SK-N-SH (cell line): ENCODE measurements around the gene SKIC8. TPM values are rescaled to one million over a fixed set of nuclear protein-coding genes. Genes with fewer than 3 reads are reported as not detected.

ENCODE experiments used
- CTCF ChIA-PET: fragments of 300-600, 350-600 bp; formaldehyde crosslinking; extraction: SDS; loops from one replicate; lab custom pipeline; 2021; lab: Yijun Ruan, JAX
- POLR2A ChIA-PET: fragments of 350-600 bp; sonication (Branson Sonifier 250); formaldehyde crosslinking; extraction: SDS; loops from one replicate; lab custom pipeline; 2020; ENCODE audit warnings: antibody characterized with exemption, inconsistent platforms; lab: Yijun Ruan, JAX
- DNase-seq: peaks from one replicate; pipeline ENCODE4 v3.0.0; 2012
- H2AFZ ChIP-seq: fragments of 200-600 bp; sonication (generic); 2 replicates; pipeline ENCODE4 v1.8.1; 2016; ENCODE audit warnings: antibody characterized with exemption, mild to moderate bottlenecking, low read depth
- H3F3A ChIP-seq: fragments of 200-600 bp; sonication (generic); replicated peaks from 2 replicates; pipeline ENCODE3; 2016; ENCODE audit warnings: antibody characterized with exemption, mild to moderate bottlenecking; ENCODE audit not compliant: insufficient read depth
- H3K27ac ChIP-seq, 2 experiments: fragments of 200-500 bp in 1 of 2; fragments of 200-600 bp in 1 of 2; sonication (Bioruptor generic) in 1 of 2; sonication (generic), shearing (Covaris generic) in 1 of 2; 2 replicates each; pipeline versions ENCODE4 v1.5.1 to v1.6.1; 2014 to 2016; ENCODE audit warnings: low read depth in 2 of 2, inconsistent platforms in 1 of 2, low read length in 1 of 2, mild to moderate bottlenecking in 1 of 2, mixed read lengths in 1 of 2
- H3K27me3 ChIP-seq: fragments of 200-600 bp; sonication (generic), shearing (Covaris generic); 2 replicates; pipeline ENCODE4 v1.6.1; 2016; ENCODE audit warnings: mixed run types; ENCODE audit not compliant: insufficient read depth
- H3K36me3 ChIP-seq, 2 experiments: fragments of 200-500 bp in 1 of 2; fragments of 200-600 bp in 1 of 2; sonication (Bioruptor generic) in 1 of 2; sonication (generic) in 1 of 2; replicated peaks in 1 of 2; 2 replicates each; pipeline versions ENCODE3 to v1.5.1; 2014 to 2016; ENCODE audit warnings: low read length in 1 of 2, mild to moderate bottlenecking in 1 of 2; ENCODE audit not compliant: insufficient read depth in 2 of 2, control insufficient read depth in 1 of 2
- H3K4me1 ChIP-seq, 2 experiments: fragments of 200-500 bp in 1 of 2; fragments of 200-600 bp in 1 of 2; sonication (Bioruptor generic) in 1 of 2; sonication (generic), shearing (Covaris generic) in 1 of 2; 2 replicates each; pipeline versions ENCODE4 v1.5.1 to v1.6.1; 2014 to 2016; ENCODE audit warnings: low read depth in 1 of 2, low read length in 1 of 2, mixed run types in 1 of 2; ENCODE audit not compliant: insufficient read depth in 2 of 2, control insufficient read depth in 1 of 2
- H3K4me2 ChIP-seq: fragments of 200-600 bp; sonication (generic), shearing (Covaris generic); 2 replicates; pipeline ENCODE4 v1.6.1; 2017; ENCODE audit warnings: mixed run types
- H3K4me3 ChIP-seq, 2 experiments: fragments of 200-500 bp in 1 of 2; fragments of 200-600 bp in 1 of 2; sonication (Bioruptor generic) in 1 of 2; sonication (generic), shearing (Covaris generic) in 1 of 2; 2 replicates each; pipeline versions ENCODE4 v1.5.1 to v1.8.1; 2014 to 2016; ENCODE audit warnings: low read depth in 2 of 2, inconsistent platforms in 1 of 2, low read length in 1 of 2, mild to moderate bottlenecking in 1 of 2, mixed read lengths in 1 of 2, moderate library complexity in 1 of 2
- H3K79me2 ChIP-seq: fragments of 200-600 bp; sonication (generic); 2 replicates; pipeline ENCODE4 v1.8.1; 2017; ENCODE audit warnings: mild to moderate bottlenecking; ENCODE audit not compliant: insufficient read depth
- H3K9ac ChIP-seq: fragments of 200-600 bp; sonication (generic); 2 replicates; pipeline ENCODE4 v1.6.1; 2017; ENCODE audit warnings: mixed run types
- H3K9me2 ChIP-seq: fragments of 200-600 bp; sonication (generic); 2 replicates; pipeline ENCODE4 v1.6.1; 2017; ENCODE audit warnings: mixed run types
- H3K9me3 ChIP-seq: fragments of 200-600 bp; sonication (generic); 2 replicates; pipeline ENCODE4 v1.6.1; 2017; ENCODE audit warnings: mixed run types, mild to moderate bottlenecking, moderate library complexity
- H4K20me1 ChIP-seq: fragments of 200-600 bp; sonication (generic); 2 replicates; pipeline ENCODE4 v1.6.1; 2017; ENCODE audit warnings: mild to moderate bottlenecking, mixed run types; ENCODE audit not compliant: insufficient read depth
- CHD2 ChIP-seq: fragments of 150-350 bp; IDR thresholded peaks from 2 replicates; pipeline ENCODE4 v1.6.1; 2018; ENCODE audit warnings: low read length; ENCODE audit not compliant: partially characterized antibody
- ELF1 ChIP-seq: IDR thresholded peaks from 2 replicates; pipeline ENCODE4 v1.4.0; 2012
- EP300 ChIP-seq, 2 experiments: IDR thresholded peaks; 2 replicates each; pipeline versions ENCODE4 v1.4.0 to v1.6.1; 2012; ENCODE audit warnings: borderline replicate concordance in 1 of 2, low read depth in 1 of 2, low read length in 1 of 2
- EZH2phosphoT487 ChIP-seq: fragments of 200-600 bp; sonication (generic); IDR thresholded peaks from 2 replicates; pipeline ENCODE4 v1.6.1; 2017; ENCODE audit warnings: low read depth, mixed run types, mild to moderate bottlenecking, antibody characterized with exemption, moderate library complexity, borderline replicate concordance
- FOSL2 ChIP-seq: IDR thresholded peaks from 2 replicates; pipeline ENCODE4 v1.4.0; 2012; ENCODE audit warnings: low read depth, mild to moderate bottlenecking, moderate library complexity, borderline replicate concordance
- FOXM1 ChIP-seq: IDR thresholded peaks from 2 replicates; pipeline ENCODE4 v1.4.0; 2012; ENCODE audit warnings: low read depth, mild to moderate bottlenecking
- GABPA ChIP-seq: IDR thresholded peaks from 2 replicates; pipeline ENCODE4 v1.4.0; 2012; ENCODE audit warnings: low read depth, mild to moderate bottlenecking
- IRF3 ChIP-seq: fragments of 150-350 bp; IDR thresholded peaks from 2 replicates; pipeline ENCODE4 v1.6.1; 2016; ENCODE audit warnings: mild to moderate bottlenecking, low read depth, low read length
- JUND ChIP-seq: IDR thresholded peaks from 2 replicates; pipeline ENCODE4 v1.4.0; 2012
- MEF2A ChIP-seq: IDR thresholded peaks from 2 replicates; pipeline ENCODE4 v1.4.0; 2012; ENCODE audit warnings: low read depth, borderline replicate concordance
- NFIC ChIP-seq: IDR thresholded peaks from 2 replicates; pipeline ENCODE4 v1.4.0; 2012; ENCODE audit warnings: borderline replicate concordance
- POLR2AphosphoS5 ChIP-seq: IDR thresholded peaks from 2 replicates; pipeline ENCODE4 v1.6.1; 2012; ENCODE audit warnings: low read depth, low read length
- RAD21 ChIP-seq: IDR thresholded peaks from 2 replicates; pipeline ENCODE4 v1.6.1; 2012; ENCODE audit warnings: mild to moderate bottlenecking, low read length
- RCOR1 ChIP-seq: fragments of 150-350 bp; IDR thresholded peaks from 2 replicates; pipeline ENCODE4 v1.6.1; 2017; ENCODE audit warnings: antibody characterized with exemption, low read length
- REST ChIP-seq: IDR thresholded peaks from 2 replicates; pipeline ENCODE4 v1.6.1; 2012; ENCODE audit warnings: mild to moderate bottlenecking, low read depth, low read length, moderate library complexity
- RFX5 ChIP-seq: IDR thresholded peaks from 2 replicates; pipeline ENCODE4 v1.6.1; 2012; ENCODE audit warnings: mild to moderate bottlenecking, improper control_type of control experiment, low read length
- TEAD4 ChIP-seq: IDR thresholded peaks from 2 replicates; pipeline ENCODE4 v1.4.0; 2012; ENCODE audit warnings: mild to moderate bottlenecking, borderline replicate concordance; ENCODE audit not compliant: insufficient read depth
- USF1 ChIP-seq: IDR thresholded peaks from 2 replicates; pipeline ENCODE4 v1.4.0; 2012; ENCODE audit warnings: low read depth, borderline replicate concordance
- USF2 ChIP-seq: fragments of 150-350 bp; IDR thresholded peaks from 2 replicates; pipeline ENCODE4 v1.6.1; 2017; ENCODE audit warnings: antibody characterized with exemption, low read length, low read depth, borderline replicate concordance
- YY1 ChIP-seq: IDR thresholded peaks from 2 replicates; pipeline ENCODE4 v1.4.0; 2012; ENCODE audit warnings: low read depth, mild to moderate bottlenecking
- WGBS: methylation state at CpG from one replicate; pipeline ENCODE4 v1.1.6; 2017; ENCODE audit warnings: low lambda C conversion rate; 5-methylcytosine and 5-hydroxymethylcytosine counted together
- polyA plus RNA-seq, 3 experiments: library from polyadenylated mRNA; depleted of rRNA; stranded (reverse); fragments of >200 nt; gene quantifications; 2 replicates each; pipeline ENCODE4 v1.2.3, GENCODE V29; 2012

Gene SKIC8
- polyA plus RNA-seq, 1 of the 3 experiments (the other 2 are of a cell fraction) = 78.8 TPM

- Histone ChIP-seq H2AFZ (no peak overlapping the region), H3K27me3 (no peaks in the 10 kb centered on the region), H3K27ac (no peak overlapping the region), H3K79me2 (no peaks in the 10 kb centered on the region), H3K4me3 (no peak overlapping the region), H3K9me2 (no peaks in the 10 kb centered on the region), H3K9ac (no peak overlapping the region), H3K9me3 (no peaks in the 10 kb centered on the region), H3K4me2 (no peak overlapping the region), H3K4me1 (no peaks in the 10 kb centered on the region), H3K36me3 (no peaks in the 10 kb centered on the region), H3F3A (no peaks in the 10 kb centered on the region), H4K20me1 (no peaks in the 10 kb centered on the region)
- 56% methylated on average over 3 of the region's 3 CpGs for WGBS
- ChIA-PET CTCF (interaction anchor here (1.2 to 5.0 kb wide), 2 partner anchors 15 to 166 kb away, joined by 3 to 32 read pairs; no protein-coding TSS in a partner anchor), POLR2A (no interaction called here)
- TF ChIP-seq EP300 (IDR thresholded peaks at IDR 0.05; ENCODE audit: borderline replicate concordance in 1 of 2, low read depth in 1 of 2, low read length in 1 of 2) = no peak
- no peak for TF ChIP-seq RAD21
- TF ChIP-seq RCOR1 = no peak
- TF ChIP-seq CHD2 = no peak
- no peak for TF ChIP-seq YY1
- TF ChIP-seq NFIC = no peak
- no peak for TF ChIP-seq GABPA
- no peak for TF ChIP-seq ELF1
- TF ChIP-seq JUND = no peak
- no peak for TF ChIP-seq USF2
- TF ChIP-seq MEF2A = no peak
- TF ChIP-seq TEAD4 = no peak
- no peak for TF ChIP-seq IRF3
- no peak for TF ChIP-seq FOXM1
- TF ChIP-seq REST = no peak
- TF ChIP-seq USF1 = no peak
- TF ChIP-seq FOSL2 = no peak
- no peak for TF ChIP-seq EZH2phosphoT487
- no peak for TF ChIP-seq POLR2AphosphoS5
- no peak for TF ChIP-seq RFX5
- no peak for DNase-seq
These were observed 43.4 kb downstream of the SKIC8 start for GRCh38 chr15:78256044-78256437.
